ENCODE results near the gene ABCB9.

ABCB9 gene

DNA sequence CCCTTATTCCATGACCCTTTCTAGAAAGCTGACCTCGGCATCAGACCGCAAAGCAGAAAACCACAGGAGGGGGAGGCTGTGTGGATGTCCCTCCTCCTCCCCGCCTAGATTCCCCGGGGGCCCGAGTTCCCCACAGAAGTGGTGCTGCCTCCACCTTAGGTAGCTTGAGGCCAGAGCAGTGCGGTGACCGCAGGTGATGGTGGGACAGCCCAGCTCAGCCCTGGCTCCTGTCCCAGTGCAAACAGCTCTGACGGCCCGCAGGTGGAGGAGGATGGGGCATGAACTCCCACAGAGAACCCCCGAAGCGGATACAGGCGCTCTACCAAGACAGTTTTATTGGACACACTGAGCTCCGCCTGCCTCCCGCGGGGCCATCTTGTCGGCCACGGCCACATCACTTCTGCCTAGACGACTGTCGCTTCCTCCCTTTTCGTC is 33.7 kb upstream of the ABCB9 start:
- H3K4me1 Mint-ChIP-seq, result peaks cover 40% of the 10 kb centered on the region
- H3K27me3 Mint-ChIP-seq (ENCODE audit: low read depth, poor library complexity), result no peaks in the 10 kb centered on the region
- TF ChIP-seq, protein P1, sequence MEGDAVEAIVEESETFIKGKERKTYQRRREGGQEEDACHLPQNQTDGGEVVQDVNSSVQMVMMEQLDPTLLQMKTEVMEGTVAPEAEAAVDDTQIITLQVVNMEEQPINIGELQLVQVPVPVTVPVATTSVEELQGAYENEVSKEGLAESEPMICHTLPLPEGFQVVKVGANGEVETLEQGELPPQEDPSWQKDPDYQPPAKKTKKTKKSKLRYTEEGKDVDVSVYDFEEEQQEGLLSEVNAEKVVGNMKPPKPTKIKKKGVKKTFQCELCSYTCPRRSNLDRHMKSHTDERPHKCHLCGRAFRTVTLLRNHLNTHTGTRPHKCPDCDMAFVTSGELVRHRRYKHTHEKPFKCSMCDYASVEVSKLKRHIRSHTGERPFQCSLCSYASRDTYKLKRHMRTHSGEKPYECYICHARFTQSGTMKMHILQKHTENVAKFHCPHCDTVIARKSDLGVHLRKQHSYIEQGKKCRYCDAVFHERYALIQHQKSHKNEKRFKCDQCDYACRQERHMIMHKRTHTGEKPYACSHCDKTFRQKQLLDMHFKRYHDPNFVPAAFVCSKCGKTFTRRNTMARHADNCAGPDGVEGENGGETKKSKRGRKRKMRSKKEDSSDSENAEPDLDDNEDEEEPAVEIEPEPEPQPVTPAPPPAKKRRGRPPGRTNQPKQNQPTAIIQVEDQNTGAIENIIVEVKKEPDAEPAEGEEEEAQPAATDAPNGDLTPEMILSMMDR (IDR thresholded peaks at IDR 0.05), result no peak
- no peak for DNase-seq
- H3K4me3 Mint-ChIP-seq, result no peak overlapping the region
- H3K9me3 Mint-ChIP-seq, result no peaks in the 10 kb centered on the region
- H3K27ac Mint-ChIP-seq, result peak overlapping the region; percentile 91
- H3K36me3 Mint-ChIP-seq (ENCODE audit: low read depth), result no peaks in the 10 kb centered on the region

GRCh38 chr12:122999196-122999946 is 33.1 kb upstream of the ABCB9 start:
- TF ChIP-seq, protein P1 (IDR thresholded peaks at IDR 0.05), result no peak
- no peak overlapping the region for H3K27ac Mint-ChIP-seq
- H3K4me3 Mint-ChIP-seq, result no peak overlapping the region
- H3K4me1 Mint-ChIP-seq, result peaks cover 40% of the 10 kb centered on the region
- DNase-seq, result no peak
- H3K36me3 Mint-ChIP-seq (ENCODE audit: low read depth), result no peaks in the 10 kb centered on the region
- H3K27me3 Mint-ChIP-seq (ENCODE audit: low read depth, poor library complexity), result no peaks in the 10 kb centered on the region
- no peaks in the 10 kb centered on the region for H3K9me3 Mint-ChIP-seq

DNA sequence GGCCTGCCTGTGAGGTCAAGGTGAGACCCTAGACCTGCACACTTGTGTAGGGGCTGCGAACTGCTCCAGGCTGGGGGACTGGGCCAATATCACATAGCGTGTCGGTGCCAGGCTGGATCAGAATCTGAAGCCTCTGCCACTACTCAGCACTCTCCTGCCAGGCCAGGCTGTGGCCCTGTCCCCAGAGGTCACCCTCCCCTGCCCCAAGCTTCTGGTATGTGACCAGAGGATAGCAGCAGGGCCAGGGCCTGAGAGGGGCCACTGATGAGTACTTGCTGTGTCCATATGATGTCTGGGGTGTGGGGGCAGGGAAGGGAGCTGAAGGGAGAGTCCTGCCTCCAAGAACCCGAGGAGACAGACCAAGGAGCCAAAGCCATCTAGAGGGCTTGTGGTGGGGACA is 32.1 kb upstream of the ABCB9 start:
- Mint-ChIP-seq H3K4me1 (peaks cover 40% of the 10 kb centered on the region), H3K4me3 (no peak overlapping the region), H3K27ac (no peak overlapping the region), H3K36me3 (ENCODE audit: low read depth) (no peaks in the 10 kb centered on the region), H3K27me3 (ENCODE audit: low read depth, poor library complexity) (no peaks in the 10 kb centered on the region), H3K9me3 (no peaks in the 10 kb centered on the region)
- no peak for DNase-seq
- TF ChIP-seq, protein P1 (IDR thresholded peaks at IDR 0.05), result no peak

GRCh38 chr12:122997343-122998250 is 31.3 kb upstream of the ABCB9 start:
- no peak for DNase-seq
- Mint-ChIP-seq H3K4me1 (peaks cover 40% of the 10 kb centered on the region), H3K4me3 (no peak overlapping the region), H3K27me3 (ENCODE audit: low read depth, poor library complexity) (no peaks in the 10 kb centered on the region), H3K27ac (no peak overlapping the region), H3K36me3 (ENCODE audit: low read depth) (no peaks in the 10 kb centered on the region), H3K9me3 (no peaks in the 10 kb centered on the region)
- TF ChIP-seq, protein P1 (IDR thresholded peaks at IDR 0.05), result no peak

GRCh38 chr12:122996621-122997342 is 30.5 kb upstream of the ABCB9 start:
- DNase-seq, result no peak
- H3K36me3 Mint-ChIP-seq (ENCODE audit: low read depth), result no peaks in the 10 kb centered on the region
- H3K4me1 Mint-ChIP-seq, result peaks cover 40% of the 10 kb centered on the region
- no peak overlapping the region for H3K4me3 Mint-ChIP-seq
- H3K27ac Mint-ChIP-seq, result no peak overlapping the region
- TF ChIP-seq, protein P1 (IDR thresholded peaks at IDR 0.05), result no peak
- no peaks in the 10 kb centered on the region for H3K9me3 Mint-ChIP-seq
- H3K27me3 Mint-ChIP-seq (ENCODE audit: low read depth, poor library complexity), result no peaks in the 10 kb centered on the region

All from nephron progenitor cell (in vitro differentiated cells).